GM13977 (cell line): Measurements from ENCODE around the gene N4BP3.

Experiments
- DNase-seq: peaks from one replicate; pipeline ENCODE4 v3.0.0; 2012; ENCODE audit warnings: low spot score
- CTCF ChIP-seq: IDR thresholded peaks from 2 replicates; pipeline ENCODE4 v1.5.1; 2012; ENCODE audit warnings: mild to moderate bottlenecking, control low read depth; ENCODE audit not compliant: insufficient read depth; ENCODE audit errors: extremely low read depth, missing control alignments
- in situ Hi-C: fragments of 300-500 bp; cut with MboI; formaldehyde crosslinking; loops from one replicate; pipeline ENCODE4 v1.12.0; 2022; ENCODE audit warnings: low sequenced_read_pairs, low pct_unique_long_range_greater_than_20kb, mixed read lengths, inconsistent platforms; ENCODE audit not compliant: unreplicated experiment

The N4BP3 gene

GRCh38 chr5:178170455-178170854 lies 57.1 kb downstream of the N4BP3 start:
- DNase-seq = no peak
- in situ Hi-C loops = no loop called here
- no peak for TF ChIP-seq CTCF

GRCh38 chr5:178174456-178174855 lies 61.1 kb downstream of the N4BP3 start:
- in situ Hi-C loops = no loop called here
- no peak for TF ChIP-seq CTCF
- DNase-seq = no peak
